Liver (tissue), 3 donors: ENCODE data around the gene ZBP1.

Source experiments
- JUND ChIP-seq, 2 donors: IDR thresholded peaks; 2 replicates each; pipeline ENCODE4 v1.6.1; 2016; ENCODE audit warnings: antibody characterized with exemption in 2 of 2
- TF ChIP-seq, protein P1 (sequence below): fragments of 150-350 bp; IDR thresholded peaks from 2 replicates; pipeline ENCODE4 v1.5.1; 2017; ENCODE audit warnings: improper control_type of control experiment, low read depth, low read length; ENCODE audit not compliant: missing input control
- donor health status: healthy.
- donor health status: healthy.

DNA sequence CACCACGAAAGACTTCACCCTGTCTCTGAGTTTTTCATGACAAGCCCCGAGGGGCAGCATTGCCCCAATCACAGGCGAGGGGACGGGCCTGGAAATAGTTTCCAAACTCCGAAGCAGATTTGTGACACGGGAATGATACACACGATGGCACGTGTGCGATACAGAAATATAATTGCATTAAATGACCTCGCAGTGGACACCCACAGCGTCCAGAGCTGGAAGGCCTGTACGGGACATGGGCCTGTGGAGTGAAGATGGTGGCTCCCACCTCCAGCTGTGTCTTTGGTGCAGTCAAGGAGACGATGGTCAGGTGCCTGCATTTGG is 46.6 kb upstream of the ZBP1 start:
- TF ChIP-seq, protein P1, sequence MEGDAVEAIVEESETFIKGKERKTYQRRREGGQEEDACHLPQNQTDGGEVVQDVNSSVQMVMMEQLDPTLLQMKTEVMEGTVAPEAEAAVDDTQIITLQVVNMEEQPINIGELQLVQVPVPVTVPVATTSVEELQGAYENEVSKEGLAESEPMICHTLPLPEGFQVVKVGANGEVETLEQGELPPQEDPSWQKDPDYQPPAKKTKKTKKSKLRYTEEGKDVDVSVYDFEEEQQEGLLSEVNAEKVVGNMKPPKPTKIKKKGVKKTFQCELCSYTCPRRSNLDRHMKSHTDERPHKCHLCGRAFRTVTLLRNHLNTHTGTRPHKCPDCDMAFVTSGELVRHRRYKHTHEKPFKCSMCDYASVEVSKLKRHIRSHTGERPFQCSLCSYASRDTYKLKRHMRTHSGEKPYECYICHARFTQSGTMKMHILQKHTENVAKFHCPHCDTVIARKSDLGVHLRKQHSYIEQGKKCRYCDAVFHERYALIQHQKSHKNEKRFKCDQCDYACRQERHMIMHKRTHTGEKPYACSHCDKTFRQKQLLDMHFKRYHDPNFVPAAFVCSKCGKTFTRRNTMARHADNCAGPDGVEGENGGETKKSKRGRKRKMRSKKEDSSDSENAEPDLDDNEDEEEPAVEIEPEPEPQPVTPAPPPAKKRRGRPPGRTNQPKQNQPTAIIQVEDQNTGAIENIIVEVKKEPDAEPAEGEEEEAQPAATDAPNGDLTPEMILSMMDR, result no peak
- no peak for TF ChIP-seq JUND (IDR thresholded peaks at IDR 0.05)
